ENCODE data around the gene TNFAIP3.
"Not testable (repeated sequence)": the region's sequence is repeated elsewhere in the genome, so short reads cannot be mapped to it uniquely, and the experiment has no call there.

TNFAIP3 gene

DNA sequence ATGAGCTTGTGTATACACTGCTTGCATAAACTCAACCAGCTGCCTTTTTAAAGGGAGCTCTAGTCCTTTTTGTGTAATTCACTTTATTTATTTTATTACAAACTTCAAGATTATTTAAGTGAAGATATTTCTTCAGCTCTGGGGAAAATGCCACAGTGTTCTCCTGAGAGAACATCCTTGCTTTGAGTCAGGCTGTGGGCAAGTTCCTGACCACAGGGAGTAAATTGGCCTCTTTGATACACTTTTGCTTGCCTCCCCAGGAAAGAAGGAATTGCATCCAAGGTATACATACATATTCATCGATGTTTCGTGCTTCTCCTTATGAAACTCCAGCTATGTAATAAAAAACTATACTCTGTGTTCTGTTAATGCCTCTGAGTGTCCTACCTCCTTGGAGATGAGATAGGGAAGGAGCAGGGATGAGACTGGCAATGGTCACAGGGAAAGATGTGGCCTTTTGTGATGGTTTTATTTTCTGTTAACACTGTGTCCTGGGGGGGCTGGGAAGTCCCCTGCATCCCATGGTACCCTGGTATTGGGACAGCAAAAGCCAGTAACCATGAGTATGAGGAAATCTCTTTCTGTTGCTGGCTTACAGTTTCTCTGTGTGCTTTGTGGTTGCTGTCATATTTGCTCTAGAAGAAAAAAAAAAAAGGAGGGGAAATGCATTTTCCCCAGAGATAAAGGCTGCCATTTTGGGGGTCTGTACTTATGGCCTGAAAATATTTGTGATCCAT lies 15.3 kb downstream of the TNFAIP3 start:
- no peak for DNase-seq (ENCODE audit: low read depth, low spot score)
- Histone ChIP-seq H3K36me3 (ENCODE audit: insufficient read depth, low read length) (peaks cover 3% of the 10 kb centered on the region; the same call in 1 of the 2 replicates), H3K4me3 (no peak overlapping the region), H3K9ac (ENCODE audit: insufficient read length) (no peak overlapping the region), H3K27ac (no peak overlapping the region), H3K9me3 (ENCODE audit: low read depth, low read length) (no peaks in the 10 kb centered on the region)
- TF ChIP-seq EZH2 (IDR thresholded peaks at IDR 0.05) (no peak), POLR2AphosphoS5 (IDR thresholded peaks at IDR 0.05; ENCODE audit: borderline replicate concordance, low read depth, low read length) (no peak), FOXP2 (optimal IDR thresholded peaks at IDR 0.05; ENCODE audit: control extremely low read depth, extremely low read length, insufficient read depth) (no peak)

DNA sequence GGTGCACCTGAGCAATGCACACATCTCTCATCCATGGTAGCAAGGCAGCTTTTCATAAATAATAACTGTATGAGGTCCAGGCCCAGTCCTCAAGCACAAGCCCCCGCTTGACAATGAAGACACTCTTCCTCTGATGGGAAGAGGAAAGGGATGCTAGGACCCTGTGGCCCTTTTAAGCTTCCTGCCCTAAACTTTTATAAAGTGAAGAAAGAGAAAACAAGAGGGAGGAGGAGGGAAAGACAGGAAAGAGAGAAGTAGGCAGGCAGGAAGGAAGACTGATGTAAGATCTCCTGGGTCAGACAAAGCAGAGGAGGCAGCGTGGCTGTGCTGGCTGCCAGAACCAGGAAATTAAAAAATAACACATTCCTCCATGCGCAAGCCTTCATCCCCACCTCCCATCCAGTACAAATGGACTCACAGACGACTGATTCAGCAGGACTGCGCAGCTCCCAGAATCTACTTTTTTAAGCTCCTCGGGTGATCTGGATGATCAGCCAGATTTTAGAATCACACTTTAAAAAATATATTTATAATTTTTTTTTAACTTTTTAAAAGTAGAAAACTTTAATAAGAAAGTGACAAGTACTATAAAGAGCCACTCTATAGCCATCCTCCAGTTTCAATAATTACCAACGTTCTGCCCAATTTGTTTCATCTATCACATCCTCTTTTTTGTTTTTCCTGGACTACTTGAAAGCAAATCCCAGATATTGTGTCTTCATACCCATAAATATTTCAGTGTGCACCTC lies 16.5 kb downstream of the TNFAIP3 start:
- TF ChIP-seq EZH2 (IDR thresholded peaks at IDR 0.05), result no peak
- no peak for TF ChIP-seq POLR2AphosphoS5 (IDR thresholded peaks at IDR 0.05; ENCODE audit: borderline replicate concordance, low read depth, low read length)
- TF ChIP-seq FOXP2 (optimal IDR thresholded peaks at IDR 0.05; ENCODE audit: control extremely low read depth, extremely low read length, insufficient read depth), result no peak
- no peak overlapping the region for H3K9ac ChIP-seq (ENCODE audit: insufficient read length)
- H3K4me3 ChIP-seq, result no peak overlapping the region
- no peak overlapping the region for H3K27ac ChIP-seq
- H3K9me3 ChIP-seq (ENCODE audit: low read depth, low read length), result no peaks in the 10 kb centered on the region
- peaks cover 3% of the 10 kb centered on the region; the same call in 1 of the 2 replicates for H3K36me3 ChIP-seq (ENCODE audit: insufficient read depth, low read length)
- DNase-seq (ENCODE audit: low read depth, low spot score), result no peak

DNA sequence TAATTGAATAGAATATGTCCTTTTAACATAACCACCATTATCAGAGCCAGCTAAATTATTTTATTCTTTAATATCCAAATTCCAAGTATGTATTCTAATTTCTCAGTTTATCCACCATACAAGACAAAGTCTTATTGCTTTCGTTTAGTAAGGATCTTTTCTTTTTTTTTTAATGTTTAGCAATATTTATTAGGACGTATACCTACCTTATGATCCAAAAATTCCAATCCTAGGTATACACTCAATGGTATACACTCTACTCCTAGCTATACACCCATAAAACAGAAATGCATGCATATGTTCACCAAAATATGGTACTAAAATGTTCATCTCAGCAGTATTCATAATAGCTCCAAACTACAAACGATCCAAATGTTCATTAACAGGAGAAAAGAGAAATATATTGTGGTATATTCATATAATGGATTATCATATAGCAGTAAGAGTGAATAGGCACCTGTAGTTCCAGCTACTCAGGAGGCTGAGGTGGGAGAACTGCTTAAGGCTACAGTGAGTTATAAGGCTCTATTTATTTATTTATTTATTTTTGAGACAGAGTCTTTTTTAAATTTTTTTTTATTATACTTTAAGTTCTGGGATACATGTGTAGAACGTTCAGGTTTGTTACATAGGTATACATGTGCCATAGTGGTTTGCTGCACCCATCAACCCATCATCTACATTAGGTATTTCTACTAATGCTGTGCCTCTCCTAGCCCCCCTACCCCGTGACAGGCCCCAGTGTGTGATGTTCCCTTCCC lies 17.3 kb downstream of the TNFAIP3 start:
- TF ChIP-seq POLR2AphosphoS5 (IDR thresholded peaks at IDR 0.05; ENCODE audit: borderline replicate concordance, low read depth, low read length), result no peak
- no peak for TF ChIP-seq EZH2 (IDR thresholded peaks at IDR 0.05)
- no peak for TF ChIP-seq FOXP2 (optimal IDR thresholded peaks at IDR 0.05; ENCODE audit: control extremely low read depth, extremely low read length, insufficient read depth)
- Histone ChIP-seq H3K9ac (ENCODE audit: insufficient read length) (no peak overlapping the region), H3K9me3 (ENCODE audit: low read depth, low read length) (no peaks in the 10 kb centered on the region), H3K27ac (no peak overlapping the region), H3K36me3 (ENCODE audit: insufficient read depth, low read length) (no peaks in the 10 kb centered on the region; the same call in 1 of the 2 replicates), H3K4me3 (no peak overlapping the region)
- DNase-seq (ENCODE audit: low read depth, low spot score), result no peak

DNA sequence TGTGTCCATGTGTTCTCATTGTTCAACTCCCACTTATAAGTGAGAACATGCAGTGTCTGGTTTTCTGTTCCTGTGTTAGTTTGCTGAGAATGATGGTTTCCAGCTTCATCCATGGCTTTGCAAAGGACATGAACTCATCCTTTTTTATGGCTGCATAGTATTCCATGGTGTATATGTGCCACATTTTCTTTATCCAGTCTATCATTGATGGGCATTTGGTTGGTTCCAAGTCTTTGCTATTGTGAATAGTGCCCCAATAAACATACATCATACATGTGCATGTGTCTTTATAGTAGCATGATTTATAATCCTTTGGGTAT lies 17.8 kb downstream of the TNFAIP3 start:
- not testable (repeated sequence) for H3K27ac ChIP-seq; H3K36me3 ChIP-seq (ENCODE audit: insufficient read depth, low read length); DNase-seq (ENCODE audit: low read depth, low spot score); H3K9ac ChIP-seq (ENCODE audit: insufficient read length); H3K9me3 ChIP-seq (ENCODE audit: low read depth, low read length); H3K4me3 ChIP-seq

DNA sequence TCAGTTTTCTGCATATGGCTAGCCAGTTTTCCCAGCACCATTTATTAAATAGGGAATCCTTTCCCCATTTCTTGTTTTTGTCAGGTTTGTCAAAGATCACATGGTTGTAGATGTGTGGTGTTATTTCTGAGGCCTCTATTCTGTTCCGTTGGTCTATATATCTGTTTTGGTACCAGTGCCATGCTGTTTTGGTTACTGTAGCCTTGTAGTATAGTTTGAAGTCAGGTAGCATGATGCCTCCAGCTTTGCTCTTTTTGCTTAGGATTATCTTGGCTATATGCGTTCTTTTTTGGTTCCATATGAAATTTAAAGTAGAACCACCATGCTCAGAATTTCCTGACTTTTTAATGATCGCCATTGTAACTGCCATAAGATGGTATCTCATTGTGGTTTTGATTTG lies 19.2 kb downstream of the TNFAIP3 start:
- not testable (repeated sequence) for DNase-seq (ENCODE audit: low read depth, low spot score); H3K36me3 ChIP-seq (ENCODE audit: insufficient read depth, low read length); H3K9ac ChIP-seq (ENCODE audit: insufficient read length); H3K9me3 ChIP-seq (ENCODE audit: low read depth, low read length); H3K27ac ChIP-seq; H3K4me3 ChIP-seq

GRCh38 chr6:137890983-137891537 lies 24.0 kb downstream of the TNFAIP3 start:
- no peaks in the 10 kb centered on the region for H3K36me3 ChIP-seq (ENCODE audit: insufficient read depth, low read length)
- H3K4me3 ChIP-seq, result no peak overlapping the region
- H3K9me3 ChIP-seq (ENCODE audit: low read depth, low read length), result no peaks in the 10 kb centered on the region
- DNase-seq (ENCODE audit: low read depth, low spot score), result no peak
- H3K27ac ChIP-seq, result no peak overlapping the region
- no peak overlapping the region for H3K9ac ChIP-seq (ENCODE audit: insufficient read length)
- no peak for TF ChIP-seq EZH2 (IDR thresholded peaks at IDR 0.05)
- TF ChIP-seq POLR2AphosphoS5 (IDR thresholded peaks at IDR 0.05; ENCODE audit: borderline replicate concordance, low read depth, low read length), result no peak
- no peak for TF ChIP-seq FOXP2 (optimal IDR thresholded peaks at IDR 0.05; ENCODE audit: control extremely low read depth, extremely low read length, insufficient read depth)

DNA sequence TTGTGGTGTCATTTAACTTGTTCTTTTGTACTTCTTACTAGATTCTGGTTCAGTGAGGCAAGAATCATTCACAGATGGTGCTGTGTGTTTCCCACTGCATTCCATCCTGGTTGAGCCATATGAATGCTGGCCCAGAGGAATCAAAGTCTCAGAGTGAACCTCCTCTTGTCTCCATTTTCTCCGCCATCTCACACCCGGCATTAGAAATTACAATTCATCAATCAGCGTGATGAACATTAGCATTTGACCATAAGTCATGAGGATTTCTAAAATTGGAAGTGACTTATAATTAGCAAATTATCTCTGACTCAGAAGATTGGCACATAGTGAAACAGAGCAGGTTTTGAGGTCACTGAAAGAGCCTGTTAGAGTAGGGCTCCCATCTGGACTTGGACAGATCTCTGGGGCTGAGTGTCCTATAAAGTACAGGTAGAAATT lies 25.2 kb downstream of the TNFAIP3 start:
- Histone ChIP-seq H3K27ac (no peak overlapping the region), H3K4me3 (no peak overlapping the region), H3K9me3 (ENCODE audit: low read depth, low read length) (no peaks in the 10 kb centered on the region), H3K9ac (ENCODE audit: insufficient read length) (no peak overlapping the region), H3K36me3 (ENCODE audit: insufficient read depth, low read length) (no peaks in the 10 kb centered on the region)
- TF ChIP-seq POLR2AphosphoS5 (IDR thresholded peaks at IDR 0.05; ENCODE audit: borderline replicate concordance, low read depth, low read length) (no peak), EZH2 (IDR thresholded peaks at IDR 0.05) (no peak), FOXP2 (optimal IDR thresholded peaks at IDR 0.05; ENCODE audit: control extremely low read depth, extremely low read length, insufficient read depth) (no peak)
- DNase-seq (ENCODE audit: low read depth, low spot score), result no peak

DNA sequence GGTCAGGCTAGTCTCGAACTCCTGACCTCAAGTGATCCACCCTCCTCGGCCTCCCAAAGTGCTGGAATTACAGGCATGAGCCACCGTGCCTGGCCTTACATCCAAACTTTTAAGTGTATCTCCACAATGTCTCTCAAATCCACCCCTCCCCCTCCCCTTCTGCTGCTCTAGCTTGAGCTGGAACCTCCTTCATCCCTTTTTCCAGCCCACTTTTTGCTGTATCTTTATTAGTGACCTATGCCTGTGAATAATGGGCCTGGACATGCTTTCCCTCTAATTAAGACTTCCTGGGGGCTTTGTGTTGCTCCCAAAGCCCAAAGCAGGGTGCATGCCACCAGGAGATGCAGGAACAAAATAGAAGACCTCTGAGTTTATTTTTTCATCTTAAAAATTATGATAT lies 26.1 kb downstream of the TNFAIP3 start:
- Histone ChIP-seq H3K27ac (no peak overlapping the region), H3K4me3 (no peak overlapping the region), H3K9me3 (ENCODE audit: low read depth, low read length) (no peaks in the 10 kb centered on the region), H3K36me3 (ENCODE audit: insufficient read depth, low read length) (no peaks in the 10 kb centered on the region), H3K9ac (ENCODE audit: insufficient read length) (no peak overlapping the region)
- no peak for DNase-seq (ENCODE audit: low read depth, low spot score)
- TF ChIP-seq EZH2 (IDR thresholded peaks at IDR 0.05), result no peak
- TF ChIP-seq POLR2AphosphoS5 (IDR thresholded peaks at IDR 0.05; ENCODE audit: borderline replicate concordance, low read depth, low read length), result no peak
- TF ChIP-seq FOXP2 (optimal IDR thresholded peaks at IDR 0.05; ENCODE audit: control extremely low read depth, extremely low read length, insufficient read depth), result no peak
